ENCODE measurements around the gene SPACA9. TPM values are rescaled to one million over a fixed set of nuclear protein-coding genes. Genes with fewer than 3 reads are reported as not detected.

The SPACA9 gene
- total RNA-seq, 1 donor from 2014 or later, result 13.9 TPM

GRCh38 chr9:132919614-132920268 is 41.0 kb downstream of the SPACA9 start:
- TF ChIP-seq CTCF (IDR thresholded peaks at IDR 0.05), result no peak
- no peak overlapping the region for H3K4me3 ChIP-seq
- H3K36me3 ChIP-seq, result peaks cover 99% of the 10 kb centered on the region
- ATAC-seq (no peak), DNase-seq (no peak)
- no peak overlapping the region for H3K27ac ChIP-seq
- no peaks in the 10 kb centered on the region for H3K4me1 ChIP-seq
- no peaks in the 10 kb centered on the region for H3K9me3 ChIP-seq
- H3K27me3 ChIP-seq (ENCODE audit: low read depth), result no peaks in the 10 kb centered on the region
- intact Hi-C loops (cut with DNase I), result no loop called here

- no peak for DNase-seq
- no peak for ATAC-seq
- TF ChIP-seq CTCF (IDR thresholded peaks at IDR 0.05), result no peak
- intact Hi-C loops (cut with DNase I), result no loop called here
- no peaks in the 10 kb centered on the region for H3K4me1 ChIP-seq
- H3K27me3 ChIP-seq (ENCODE audit: low read depth), result no peaks in the 10 kb centered on the region
- no peak overlapping the region for H3K27ac ChIP-seq
- no peak overlapping the region for H3K4me3 ChIP-seq
- H3K9me3 ChIP-seq, result no peaks in the 10 kb centered on the region
- peaks cover 99% of the 10 kb centered on the region for H3K36me3 ChIP-seq
Measured at GRCh38 chr9:132923346-132923902, 44.7 kb downstream of the SPACA9 start.

GRCh38 chr9:132927704-132928103 is 49.0 kb downstream of the SPACA9 start:
- no peaks in the 10 kb centered on the region for H3K4me1 ChIP-seq
- H3K27ac ChIP-seq, result no peak overlapping the region
- no peak for TF ChIP-seq CTCF (IDR thresholded peaks at IDR 0.05)
- ATAC-seq (peak in 1 of 2 donors; percentile 44), DNase-seq (no peak)
- no peaks in the 10 kb centered on the region for H3K27me3 ChIP-seq (ENCODE audit: low read depth)
- H3K36me3 ChIP-seq, result peaks cover 87% of the 10 kb centered on the region
- H3K4me3 ChIP-seq, result no peak overlapping the region
- intact Hi-C loops (cut with DNase I), result no loop called here
- H3K9me3 ChIP-seq, result no peaks in the 10 kb centered on the region

GRCh38 chr9:132931178-132931735 is 52.6 kb downstream of the SPACA9 start:
- Histone ChIP-seq H3K36me3 (peaks cover 74% of the 10 kb centered on the region), H3K27me3 (ENCODE audit: low read depth) (no peaks in the 10 kb centered on the region), H3K4me1 (no peaks in the 10 kb centered on the region), H3K9me3 (no peaks in the 10 kb centered on the region), H3K27ac (no peak overlapping the region), H3K4me3 (no peak overlapping the region)
- DNase-seq, result no peak
- intact Hi-C loops (cut with DNase I), result no loop called here
- TF ChIP-seq CTCF (IDR thresholded peaks at IDR 0.05), result no peak
- ATAC-seq, result no peak

GRCh38 chr9:132935026-132935425 is 56.3 kb downstream of the SPACA9 start:
- Histone ChIP-seq H3K4me3 (no peak overlapping the region), H3K27ac (no peak overlapping the region), H3K36me3 (peaks cover 41% of the 10 kb centered on the region), H3K27me3 (ENCODE audit: low read depth) (no peaks in the 10 kb centered on the region), H3K9me3 (no peaks in the 10 kb centered on the region), H3K4me1 (no peaks in the 10 kb centered on the region)
- no peak for TF ChIP-seq CTCF (IDR thresholded peaks at IDR 0.05)
- ATAC-seq (no peak), DNase-seq (no peak)
- intact Hi-C loops (cut with DNase I), result no loop called here

All from lower lobe of right lung (tissue), 2 donors.